Measurements from ENCODE around the gene HECTD1.
"Not testable (repeated sequence)": the region's sequence is repeated elsewhere in the genome, so short reads cannot be mapped to it uniquely, and the experiment has no call there.

Gene HECTD1

DNA sequence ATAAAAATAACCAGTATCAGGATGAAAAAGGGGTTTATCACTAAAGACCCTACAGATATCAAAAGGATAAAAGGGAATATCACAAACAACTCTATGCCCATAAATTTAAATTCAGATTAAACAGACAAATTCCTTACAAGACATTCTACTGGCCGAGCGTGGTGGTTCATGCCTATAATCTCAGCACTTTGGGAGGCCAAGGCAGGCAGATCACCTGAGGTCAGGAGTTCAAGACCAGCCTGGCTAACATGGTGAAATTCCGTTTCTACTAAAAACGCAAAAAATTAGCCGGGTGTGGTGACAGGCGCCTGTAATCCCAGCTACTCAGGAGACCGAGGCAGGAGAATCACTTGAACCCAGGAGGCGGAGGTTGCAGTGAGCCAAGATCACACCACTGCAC is 15.0 kb downstream of the HECTD1 start:
- DNase-seq, result not testable (repeated sequence)

DNA sequence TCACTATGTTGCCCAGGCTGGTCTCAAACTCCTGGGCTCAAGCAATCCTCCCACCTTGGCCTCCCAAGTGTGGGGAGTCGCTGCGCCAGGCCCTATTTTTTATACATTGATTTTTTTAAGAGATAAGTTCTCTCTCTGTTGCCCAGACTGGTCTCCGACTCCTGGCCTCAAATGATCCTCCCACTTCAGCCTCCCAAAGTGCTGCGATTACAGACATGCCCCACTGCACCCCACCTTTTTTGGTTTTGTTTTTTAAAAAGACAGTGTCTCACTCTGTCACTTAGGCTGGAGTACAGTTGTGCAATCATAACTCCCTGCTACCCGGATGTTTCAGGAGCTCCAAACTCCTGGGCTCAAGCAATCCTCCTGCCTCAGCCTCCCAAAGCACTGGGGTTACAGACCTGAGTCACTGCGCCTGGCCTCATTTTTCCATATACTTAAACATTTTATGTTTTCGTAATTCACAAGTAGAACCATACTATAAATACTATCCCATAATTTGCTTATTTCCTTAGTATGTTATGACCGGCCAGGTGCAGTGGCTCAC is 16.8 kb downstream of the HECTD1 start:
- DNase-seq, result no peak

DNA sequence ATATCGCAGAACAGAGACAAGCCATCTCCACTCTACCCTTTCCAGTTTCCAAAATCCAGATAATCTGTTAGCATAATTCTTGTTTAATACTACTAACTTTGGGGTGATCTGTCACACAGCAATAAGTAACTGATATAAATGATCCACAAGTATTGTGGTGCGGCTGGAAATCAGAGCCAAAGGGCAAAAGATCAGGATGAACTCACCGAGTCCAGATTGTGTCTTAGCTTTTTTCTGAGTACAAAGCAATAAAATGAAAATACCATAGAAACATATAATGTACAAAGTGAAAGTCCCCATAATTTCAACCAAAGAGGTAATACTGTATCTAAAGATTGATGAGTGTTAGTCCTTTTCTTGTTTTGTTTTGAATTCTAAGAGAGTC is 17.4 kb downstream of the HECTD1 start:
- DNase-seq, result no peak

DNA sequence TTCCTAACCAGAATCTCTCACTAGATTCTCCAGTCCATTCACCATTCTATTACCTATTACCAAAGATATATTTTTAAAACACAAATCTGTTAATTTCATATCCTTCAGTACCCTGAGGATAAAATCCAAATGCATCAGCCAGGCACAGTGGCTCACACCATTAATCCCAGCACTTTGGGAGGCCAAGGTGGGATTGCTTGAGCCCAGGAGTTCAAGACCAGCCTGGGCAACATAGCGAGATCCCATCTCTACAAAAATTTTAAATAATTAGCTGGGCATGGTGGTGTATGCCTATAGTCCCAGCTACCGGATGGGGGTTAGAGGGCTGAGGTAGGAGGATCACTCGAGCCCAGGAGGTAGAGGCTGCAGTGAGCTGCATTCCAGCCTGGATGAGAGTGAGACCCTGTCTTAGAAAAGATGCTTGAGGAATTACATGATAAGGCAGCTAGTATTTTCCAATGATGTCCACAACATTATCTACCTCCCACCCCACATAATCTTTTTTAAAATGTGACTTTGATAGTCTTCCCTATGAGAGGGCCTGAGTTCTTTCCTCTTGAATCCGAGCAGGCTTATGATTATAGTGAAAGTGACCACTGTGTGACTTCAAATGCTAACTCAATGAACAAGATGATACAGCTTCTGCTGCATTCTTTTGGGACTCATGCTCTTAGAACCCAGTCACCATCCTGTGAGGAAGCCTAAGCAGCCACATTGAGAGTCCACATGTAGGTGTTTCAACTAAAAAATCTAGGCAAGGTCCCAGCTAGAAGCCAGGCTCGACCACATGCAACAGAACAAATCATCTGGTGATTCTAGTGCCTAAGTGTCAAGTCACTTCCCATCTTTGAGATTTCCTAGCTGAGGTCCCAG is 18.0 kb downstream of the HECTD1 start:
- DNase-seq, result no peak

DNA sequence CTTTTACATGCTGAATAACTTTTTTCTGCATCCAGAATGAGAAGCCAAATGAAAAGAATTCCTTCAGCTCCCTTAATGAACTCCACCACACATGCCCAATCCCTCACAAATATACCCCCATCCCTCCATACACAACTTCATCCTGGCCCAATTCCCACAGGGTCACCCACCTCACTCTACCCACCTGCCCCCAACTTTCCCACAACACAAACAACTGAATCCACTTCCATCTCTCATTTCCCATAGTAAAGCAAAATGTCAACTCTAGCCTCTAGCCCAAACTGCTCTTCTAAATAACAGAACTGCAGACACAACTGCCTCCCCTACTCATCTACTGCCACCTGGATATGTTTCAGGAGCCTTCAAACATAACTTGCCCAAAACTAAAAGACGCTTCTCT is 18.8 kb downstream of the HECTD1 start:
- DNase-seq, result no peak

DNA sequence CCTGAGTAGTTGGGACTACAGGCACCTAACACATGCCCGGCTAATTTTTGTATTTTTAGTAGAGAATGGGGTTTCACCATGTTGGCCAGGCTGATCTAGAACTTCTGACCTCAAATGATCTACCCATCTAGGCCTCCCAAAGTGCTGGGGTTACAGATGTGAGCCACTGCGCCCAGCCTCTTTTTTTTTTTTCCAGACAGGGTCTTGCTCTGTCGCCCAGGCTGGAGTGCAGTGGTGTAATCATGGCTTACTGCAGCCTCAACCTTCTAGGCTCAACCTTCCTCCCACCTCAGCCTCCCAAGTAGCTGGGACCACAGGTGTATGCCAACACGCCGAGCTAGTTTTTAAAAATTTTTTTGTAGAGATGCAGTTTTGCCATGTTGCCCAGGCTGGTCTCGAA is 25.6 kb downstream of the HECTD1 start:
- not testable (repeated sequence) for DNase-seq

DNA sequence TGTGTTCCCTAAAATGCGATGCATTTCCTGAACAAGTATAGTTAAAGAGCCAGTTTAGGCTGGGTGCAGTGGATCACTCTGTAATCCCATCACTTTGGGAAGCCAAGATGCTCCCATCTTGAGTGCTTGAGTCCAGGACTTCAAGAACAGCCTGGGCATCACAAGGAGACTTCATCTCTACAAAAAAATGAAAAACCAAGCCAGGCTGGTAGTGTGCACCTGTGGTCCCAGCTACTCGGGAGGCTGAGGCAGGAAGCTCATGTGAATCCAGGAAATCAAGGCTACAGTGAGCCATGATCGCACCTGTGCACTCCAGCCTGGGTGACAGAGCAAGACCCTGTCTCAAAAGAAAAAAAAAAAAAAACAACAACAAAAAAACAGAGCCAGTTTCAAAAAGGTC is 26.3 kb downstream of the HECTD1 start:
- no peak for DNase-seq

DNA sequence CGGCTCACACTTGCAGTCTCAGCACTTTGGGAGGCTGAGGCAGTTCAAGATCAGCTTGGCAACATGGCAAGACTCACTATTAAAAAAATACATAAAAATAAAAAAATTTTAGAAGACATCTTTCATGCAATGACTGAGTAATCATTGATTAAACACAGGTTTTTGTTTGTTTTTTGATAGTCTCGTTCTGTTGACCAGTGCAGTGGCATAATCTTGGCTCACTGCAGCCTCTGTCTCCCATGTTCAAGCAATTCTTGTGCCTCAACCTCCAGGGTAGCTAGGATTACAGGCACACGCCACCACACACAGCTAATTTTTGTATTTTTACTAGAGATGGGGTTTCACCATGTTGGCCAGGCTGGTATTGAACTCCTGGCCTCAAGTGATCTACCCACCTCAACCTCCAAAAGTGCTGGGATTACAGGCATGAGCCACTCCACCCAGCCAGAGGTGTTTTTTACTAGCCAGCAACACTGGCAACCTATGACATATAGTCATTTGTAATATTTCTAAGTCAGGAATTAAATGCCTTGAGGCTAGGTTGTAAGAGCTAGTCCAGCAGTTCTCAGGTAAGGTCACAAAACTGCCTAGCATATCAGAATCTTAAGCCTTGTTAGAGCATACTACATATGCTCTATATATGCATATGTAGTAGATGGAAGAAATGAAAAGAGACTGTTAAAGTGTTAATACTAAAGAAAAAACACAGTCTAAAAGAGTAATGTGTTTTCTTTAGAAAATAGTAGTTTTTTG is 27.1 kb downstream of the HECTD1 start:
- no peak for DNase-seq

DNA sequence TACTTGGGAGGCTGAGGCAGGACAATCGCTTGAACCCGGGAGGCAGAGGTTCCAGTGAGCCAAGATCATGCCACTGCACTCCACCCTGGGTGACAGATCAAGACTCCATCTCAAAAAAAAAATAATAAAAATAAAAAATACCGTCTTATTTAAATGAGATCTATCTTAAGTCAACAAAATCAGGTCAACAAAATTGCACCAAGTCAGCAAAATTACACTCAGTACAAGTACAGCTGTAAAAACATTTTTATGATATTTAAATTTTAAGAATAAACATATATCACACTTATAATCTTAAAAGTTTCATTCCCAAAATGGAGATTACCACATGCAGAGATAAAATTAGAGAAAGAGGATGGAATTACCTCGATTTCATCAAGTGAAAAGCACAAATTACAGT is 33.2 kb downstream of the HECTD1 start:
- DNase-seq, result no peak

DNA sequence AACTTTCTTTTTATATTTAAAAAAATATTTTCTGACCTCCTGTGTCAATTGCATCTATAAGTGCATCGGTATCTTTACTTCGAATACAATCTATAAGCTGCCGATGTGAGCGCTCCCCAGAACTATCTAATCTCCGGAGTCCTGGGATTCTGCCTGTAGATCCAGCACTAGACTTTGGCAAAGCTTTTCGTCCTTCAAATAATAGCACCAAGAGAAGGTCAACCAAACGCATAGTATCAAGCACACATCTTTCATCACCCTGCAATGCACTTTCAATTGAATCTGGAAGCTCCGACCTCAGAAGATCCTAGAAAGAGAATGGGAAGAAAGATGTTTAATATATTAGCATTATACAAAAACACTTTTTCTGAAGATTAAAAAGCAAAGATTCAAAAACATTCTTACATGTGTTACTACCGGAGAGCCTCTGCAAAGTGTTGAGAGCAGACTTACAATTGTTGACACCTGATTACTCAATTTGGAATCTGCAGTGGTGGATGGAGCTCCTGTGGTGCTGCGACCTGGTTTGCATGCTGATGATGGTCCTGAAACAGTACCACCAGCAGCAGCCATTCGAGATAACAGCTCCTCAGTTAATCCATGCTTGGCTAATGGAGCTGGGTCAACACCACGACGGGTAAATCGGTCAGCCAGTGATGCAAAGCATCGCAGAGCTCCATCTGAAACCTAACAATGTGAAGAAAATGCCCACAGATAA is 34.3 kb downstream of the HECTD1 start:
- DNase-seq, result no peak

DNA sequence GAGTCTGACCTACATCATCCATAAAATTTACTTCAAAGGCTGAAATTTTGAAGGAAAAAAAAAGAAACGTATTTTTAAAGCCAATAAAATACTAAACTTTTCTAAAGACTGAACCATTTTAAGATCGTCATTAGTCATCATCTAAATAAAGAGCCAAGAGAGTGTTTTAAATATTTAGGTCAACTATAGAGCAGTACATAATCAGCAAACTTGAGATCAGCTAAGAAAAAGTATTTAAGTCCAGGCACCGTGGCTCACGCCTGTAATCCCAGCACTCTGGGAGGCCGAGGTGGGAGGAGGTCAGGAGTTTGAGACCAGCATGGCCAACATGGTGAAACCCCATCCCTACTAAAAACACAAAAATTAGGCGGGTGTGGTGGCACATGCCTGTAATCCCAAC is 35.5 kb downstream of the HECTD1 start:
- DNase-seq, result no peak

DNA sequence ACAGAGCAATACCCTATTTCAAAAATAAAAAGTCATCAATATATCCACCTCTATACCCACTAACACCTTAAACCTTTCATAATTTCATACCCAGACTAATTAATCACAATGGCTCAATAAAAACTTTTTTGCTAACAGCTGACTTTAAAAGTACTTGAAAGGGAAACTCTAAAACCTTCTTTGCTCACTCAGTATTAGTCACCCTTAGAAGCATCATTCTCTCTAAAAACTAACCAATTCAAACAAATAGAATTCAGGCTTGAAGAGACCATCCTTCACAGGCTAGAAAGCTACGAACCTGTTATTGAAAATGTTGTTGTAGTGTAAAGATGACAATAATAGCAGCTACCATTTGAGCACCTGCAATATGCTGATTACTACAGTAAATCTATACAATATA is 37.2 kb downstream of the HECTD1 start:
- no peak for DNase-seq

DNA sequence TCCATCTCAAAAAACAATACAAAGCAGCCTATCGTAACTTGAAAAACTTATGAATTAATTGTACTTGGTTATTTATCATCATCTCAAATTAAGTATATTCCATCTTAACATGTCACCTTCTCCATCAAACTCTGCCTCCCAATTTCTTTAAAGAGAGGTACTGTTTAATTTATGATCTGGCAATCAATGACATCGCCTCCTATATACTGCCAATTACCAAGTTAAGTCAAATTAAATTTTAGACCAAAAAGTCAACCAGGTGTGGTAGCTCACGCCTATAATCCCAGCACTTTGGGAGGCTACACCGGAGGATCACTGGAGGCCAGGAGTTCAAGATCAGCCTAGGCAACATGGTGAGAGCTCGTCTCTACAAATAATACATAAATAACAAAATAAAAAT is 37.7 kb downstream of the HECTD1 start:
- DNase-seq, result no peak

DNA sequence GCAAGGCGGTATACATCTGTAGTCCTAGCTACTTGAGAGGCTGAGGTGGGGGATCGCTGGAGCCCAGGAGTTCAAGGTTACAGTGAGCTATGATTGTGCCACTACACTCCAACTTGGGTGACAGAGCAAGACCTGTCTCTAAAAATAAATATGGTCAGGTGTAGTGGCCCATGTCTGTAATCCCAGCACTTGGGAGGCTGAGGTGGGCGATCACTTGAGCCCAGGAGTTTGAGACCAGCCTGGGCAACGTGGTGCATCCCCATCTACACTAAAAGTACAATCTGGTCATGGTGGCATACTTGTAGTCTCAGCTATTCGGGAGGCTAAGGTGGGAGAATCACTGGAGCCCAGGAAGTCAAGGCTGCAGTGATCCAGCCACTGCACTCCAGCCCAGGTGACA is 40.6 kb downstream of the HECTD1 start:
- no peak for DNase-seq

DNA sequence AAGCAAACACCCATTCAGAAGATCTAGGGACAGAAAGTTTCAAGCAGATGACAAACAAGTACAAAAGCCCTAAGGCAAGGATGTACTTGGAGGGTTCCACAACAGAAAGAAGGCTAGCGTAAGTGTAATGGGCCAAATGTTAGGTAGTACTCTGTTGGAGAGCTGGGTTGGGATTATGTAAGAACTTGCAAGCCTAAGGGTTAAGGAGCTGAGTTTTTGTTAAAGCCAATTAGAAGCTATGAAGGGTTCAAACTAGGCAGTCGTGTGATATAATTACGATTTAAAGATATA is 41.4 kb downstream of the HECTD1 start:
- DNase-seq, result no peak

DNA sequence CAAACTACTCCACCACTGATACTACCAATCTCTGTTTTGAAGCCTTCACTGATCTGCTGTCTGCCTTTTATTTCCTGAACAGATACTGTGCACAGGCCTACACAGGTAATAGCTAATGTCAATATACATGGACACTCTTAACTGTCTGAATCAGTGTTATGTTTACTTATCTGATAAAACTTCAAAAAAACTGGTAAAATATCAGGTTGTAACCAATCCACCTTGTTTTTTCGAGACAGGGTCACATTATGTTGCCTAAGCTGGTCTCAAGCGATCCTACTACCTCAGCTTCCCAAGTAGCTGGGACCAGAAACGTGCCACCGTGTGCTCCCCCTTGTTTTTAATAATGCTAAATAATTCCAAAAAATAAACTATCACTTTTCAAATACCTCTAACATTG is 43.5 kb downstream of the HECTD1 start:
- DNase-seq, result no peak

DNA sequence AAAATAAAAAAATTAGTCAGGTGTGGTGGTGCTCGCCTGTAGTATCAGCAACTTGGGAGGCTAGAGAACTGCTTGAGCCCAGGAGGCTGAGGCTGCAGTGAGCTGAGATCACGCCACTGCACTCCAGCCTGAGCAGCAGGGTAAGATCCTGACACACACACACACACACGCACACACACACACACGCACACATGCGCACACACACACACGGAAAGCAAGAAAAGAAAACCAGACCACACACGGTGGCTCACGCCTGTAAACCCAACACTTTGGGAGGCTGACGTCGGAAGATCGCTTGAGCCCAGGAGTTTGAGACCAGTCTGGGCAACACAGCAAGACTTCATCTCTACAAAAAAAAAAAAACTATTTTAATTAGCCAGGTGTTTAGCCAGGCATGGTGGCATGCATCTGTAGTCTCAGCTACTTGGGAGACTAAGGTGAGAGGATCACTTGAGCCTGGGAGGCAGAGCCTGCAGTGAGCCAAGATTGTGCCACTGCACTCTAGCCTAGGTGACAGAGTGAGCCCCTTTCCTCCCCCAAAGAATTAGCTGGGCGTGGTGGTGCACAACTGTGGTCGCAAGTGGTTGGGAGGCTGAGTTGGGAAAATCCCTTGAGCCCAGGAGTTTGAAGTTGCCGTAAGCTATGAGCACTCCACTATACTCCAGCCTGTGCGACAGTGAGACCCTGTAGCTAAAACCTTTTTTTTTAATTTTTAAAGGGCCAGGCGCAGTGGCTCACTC is 44.5 kb downstream of the HECTD1 start:
- no peak for DNase-seq

DNA sequence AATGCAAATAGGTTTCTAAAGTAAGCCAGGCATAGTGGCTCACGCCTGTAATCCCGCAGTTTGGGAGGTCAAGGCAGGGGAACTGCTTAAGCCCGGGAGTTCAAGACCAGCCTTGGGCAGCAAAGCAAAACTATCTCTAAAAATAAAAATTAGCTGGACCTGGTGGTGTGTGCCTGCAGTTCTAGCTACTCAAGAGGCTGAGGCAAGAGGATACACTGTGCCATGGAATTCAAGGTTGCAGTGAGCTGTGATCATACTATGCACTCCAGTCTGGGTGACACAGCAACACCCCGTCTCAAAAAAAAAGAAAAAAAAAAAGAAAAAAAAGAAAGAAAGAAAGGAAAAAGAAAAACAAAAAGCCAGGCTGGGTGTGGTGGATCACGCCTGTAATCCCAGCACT is 46.3 kb downstream of the HECTD1 start:
- no peak for DNase-seq

DNA sequence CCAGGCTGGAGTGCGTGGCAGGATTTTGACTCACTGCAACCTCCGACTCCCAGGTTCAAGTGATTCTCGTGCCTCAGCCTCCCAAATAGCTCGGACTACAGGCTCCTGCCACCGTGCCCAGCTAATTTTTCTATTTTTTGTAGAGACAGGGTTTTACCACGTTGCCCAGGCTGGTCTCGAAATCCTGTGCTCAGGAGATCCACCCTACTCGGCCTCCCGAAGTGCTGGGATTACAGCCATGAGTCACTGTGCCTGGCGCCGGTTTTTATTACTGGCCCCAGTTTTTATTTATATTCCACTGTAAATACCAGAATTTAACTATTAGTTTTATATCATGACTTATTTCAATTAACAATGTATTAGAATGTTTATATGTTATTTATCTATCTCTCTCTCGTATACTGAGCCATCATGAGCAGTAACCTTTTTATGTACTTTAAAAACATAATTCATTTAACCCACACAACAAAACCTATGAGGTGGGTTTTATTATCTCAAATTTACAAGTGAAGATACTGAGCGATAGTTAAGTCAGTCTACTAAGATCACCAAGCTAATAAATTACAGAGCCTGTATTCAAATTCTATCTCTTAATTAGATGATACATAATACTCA is 47.8 kb downstream of the HECTD1 start:
- no peak for DNase-seq

DNA sequence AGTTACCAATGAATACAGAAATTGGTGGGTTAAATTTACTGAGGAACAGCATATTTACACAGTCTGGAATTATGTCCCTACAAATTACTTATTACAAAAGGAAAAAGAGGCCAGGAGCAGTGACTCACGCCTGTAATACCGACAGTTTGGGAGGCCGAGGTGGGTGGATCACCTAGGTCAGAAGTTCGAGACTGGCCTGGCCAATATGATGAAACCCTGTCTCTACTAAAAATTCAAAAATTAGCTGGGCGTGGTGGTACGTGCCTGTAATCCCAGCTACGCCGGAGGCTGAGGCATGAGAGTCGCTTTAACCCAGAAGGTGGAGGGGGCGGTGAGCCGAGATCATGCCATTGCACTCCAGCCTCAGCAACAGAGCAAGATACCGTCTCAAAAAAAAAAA is 52.6 kb downstream of the HECTD1 start:
- no peak for DNase-seq

DNA sequence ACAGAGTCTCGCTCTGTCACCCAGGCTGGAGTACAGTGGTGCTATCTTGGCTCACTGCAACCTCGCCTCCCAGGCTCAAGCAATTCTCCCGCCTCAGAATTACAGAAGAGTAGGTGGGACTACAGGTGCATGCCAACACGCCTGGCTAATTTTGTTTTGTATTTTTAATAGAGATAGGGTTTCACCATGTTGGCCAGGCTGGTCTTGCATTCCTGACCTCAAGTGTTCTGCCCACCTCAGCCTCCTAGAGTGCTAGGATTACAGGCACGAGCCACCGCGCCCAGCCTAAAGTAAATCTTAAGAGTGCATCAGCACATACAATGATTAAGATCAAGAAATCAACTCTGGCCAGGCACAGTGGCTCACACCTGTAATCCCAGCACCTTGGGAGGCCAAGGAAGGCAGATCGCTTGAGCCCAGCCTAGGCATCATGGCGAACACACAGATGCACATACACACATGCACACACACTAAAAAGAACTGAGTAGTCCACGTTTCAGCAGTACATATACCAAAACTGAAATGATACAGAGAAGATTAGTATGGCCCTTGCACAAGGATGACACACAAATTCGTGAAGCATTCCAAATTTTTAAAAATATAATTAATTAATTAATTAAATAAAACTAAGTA is 65.0 kb downstream of the HECTD1 start:
- DNase-seq, result no peak

DNA sequence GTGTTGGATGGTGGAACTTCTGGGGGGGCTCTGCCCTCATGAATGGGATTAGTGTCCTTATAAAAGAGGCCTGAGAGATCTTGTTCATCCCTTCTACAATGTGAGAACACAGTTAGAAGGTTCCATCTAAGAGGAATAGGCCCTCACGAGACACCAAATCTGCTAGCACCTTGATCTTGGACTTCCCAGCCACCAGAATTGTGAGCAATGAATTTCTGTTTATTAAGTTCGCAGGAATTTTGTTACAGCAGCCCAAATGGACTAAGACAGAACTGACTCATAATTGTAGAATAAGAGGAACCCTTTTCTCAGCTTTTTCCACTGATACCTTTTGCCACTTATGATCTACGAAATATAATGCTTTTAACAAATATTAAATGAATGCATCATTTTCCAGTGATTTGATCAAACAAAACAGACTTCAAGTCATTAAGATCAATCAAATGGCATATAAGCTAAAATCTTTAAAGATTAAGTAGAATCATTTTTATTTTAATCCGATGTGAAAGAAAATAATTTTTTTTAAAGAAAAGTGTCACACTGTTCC is 68.2 kb downstream of the HECTD1 start:
- no peak for DNase-seq
